HEK293 (cell line): ENCODE measurements around the gene SLF2.

Experiments used
- CTCF ChIA-PET: fragments of 350-600 bp; formaldehyde crosslinking; extraction: SDS; loops from one replicate; lab custom pipeline; 2021; ENCODE audit warnings: antibody characterized with exemption; lab: Yijun Ruan, JAX
- POLR2A ChIA-PET: fragments of 300-600 bp; formaldehyde crosslinking; extraction: SDS; loops from one replicate; lab custom pipeline; 2020; ENCODE audit warnings: antibody characterized with exemption, inconsistent platforms; lab: Yijun Ruan, JAX
- H3K27ac ChIP-seq: fragments of 200-500 bp; sonication (Bioruptor generic); 2 replicates; pipeline ENCODE4 v1.5.1; 2014; ENCODE audit warnings: low read depth, low read length, control low read depth, inconsistent platforms; ENCODE audit errors: extremely low read depth
- H3K36me3 ChIP-seq, 2 experiments: fragments of 200-500 bp in 1 of 2; sonication (Bioruptor generic) in 1 of 2; 1 replicate in 1 of 2; 2 replicates in 1 of 2; pipeline ENCODE4 v1.5.1; 2014 to 2017; ENCODE audit warnings: inconsistent platforms in 2 of 2, low read length in 2 of 2; ENCODE audit not compliant: control insufficient read depth in 2 of 2, insufficient read depth in 1 of 2
- H3K4me1 ChIP-seq: fragments of 200-500 bp; sonication (Bioruptor generic); 2 replicates; pipeline ENCODE4 v1.5.1; 2014; ENCODE audit warnings: mild to moderate bottlenecking, low read length, inconsistent platforms; ENCODE audit not compliant: control insufficient read depth, insufficient read depth
- H3K4me3 ChIP-seq: 2 replicates; pipeline ENCODE4 v1.5.1; 2011; ENCODE audit warnings: low read depth, mild to moderate bottlenecking, control low read depth, low read length, moderate library complexity
- H3K9me3 ChIP-seq: fragments of 200-500 bp; sonication (Bioruptor generic); 2 replicates; pipeline ENCODE4 v1.5.1; 2014; ENCODE audit warnings: low read depth, low read length, inconsistent platforms; ENCODE audit not compliant: control insufficient read depth, insufficient read depth
- GLI2 ChIP-seq: fragments of 450-650 bp; formaldehyde crosslinking; IDR thresholded peaks from 2 replicates; pipeline ENCODE4; 2017; ENCODE audit warnings: missing biosample characterization, missing genetic modification characterization, low read depth, borderline replicate concordance
- GLIS1 ChIP-seq: fragments of 450-650 bp; formaldehyde crosslinking; IDR thresholded peaks from 2 replicates; pipeline ENCODE4 v1.5.1; 2016; ENCODE audit warnings: missing biosample characterization, missing genetic modification characterization
- TRIM28 ChIP-seq: IDR thresholded peaks from 2 replicates; pipeline ENCODE4 v1.6.1; 2011; ENCODE audit warnings: low read length, control low read depth, borderline replicate concordance
- ZNF121 ChIP-seq: fragments of 450-650 bp; formaldehyde crosslinking; IDR thresholded peaks from 2 replicates; pipeline ENCODE4 v1.5.1; 2016; ENCODE audit warnings: missing biosample characterization, missing genetic modification characterization
- ZNF2 ChIP-seq: fragments of 450-650 bp; formaldehyde crosslinking; IDR thresholded peaks from 2 replicates; pipeline ENCODE4 v1.5.1; 2016; ENCODE audit warnings: missing biosample characterization, missing genetic modification characterization
- ZNF843 ChIP-seq: fragments of 450-650 bp; formaldehyde crosslinking; IDR thresholded peaks from 2 replicates; pipeline ENCODE4 v1.5.1; 2016; ENCODE audit warnings: missing biosample characterization, missing genetic modification characterization
- TF ChIP-seq, protein P1 (sequence below): fragments of 450-650 bp; formaldehyde crosslinking; IDR thresholded peaks from 2 replicates; pipeline ENCODE4 v1.5.1; 2017; ENCODE audit warnings: missing biosample characterization, missing genetic modification characterization
- TF ChIP-seq, protein P2 (sequence below): fragments of 450-650 bp; formaldehyde crosslinking; IDR thresholded peaks from 2 replicates; pipeline ENCODE4 v1.5.1; 2017; ENCODE audit warnings: missing biosample characterization, missing genetic modification characterization
- TF ChIP-seq, protein P3 (sequence below): fragments of 450-650 bp; formaldehyde crosslinking; IDR thresholded peaks from 2 replicates; pipeline ENCODE4 v1.5.1; 2016; ENCODE audit warnings: missing biosample characterization, missing genetic modification characterization
- TF ChIP-seq, protein P4 (sequence below): fragments of 450-650 bp; formaldehyde crosslinking; IDR thresholded peaks from 2 replicates; pipeline ENCODE4 v1.5.1; 2017; ENCODE audit warnings: missing biosample characterization, mild to moderate bottlenecking, missing genetic modification characterization, moderate library complexity

SLF2 gene

DNA sequence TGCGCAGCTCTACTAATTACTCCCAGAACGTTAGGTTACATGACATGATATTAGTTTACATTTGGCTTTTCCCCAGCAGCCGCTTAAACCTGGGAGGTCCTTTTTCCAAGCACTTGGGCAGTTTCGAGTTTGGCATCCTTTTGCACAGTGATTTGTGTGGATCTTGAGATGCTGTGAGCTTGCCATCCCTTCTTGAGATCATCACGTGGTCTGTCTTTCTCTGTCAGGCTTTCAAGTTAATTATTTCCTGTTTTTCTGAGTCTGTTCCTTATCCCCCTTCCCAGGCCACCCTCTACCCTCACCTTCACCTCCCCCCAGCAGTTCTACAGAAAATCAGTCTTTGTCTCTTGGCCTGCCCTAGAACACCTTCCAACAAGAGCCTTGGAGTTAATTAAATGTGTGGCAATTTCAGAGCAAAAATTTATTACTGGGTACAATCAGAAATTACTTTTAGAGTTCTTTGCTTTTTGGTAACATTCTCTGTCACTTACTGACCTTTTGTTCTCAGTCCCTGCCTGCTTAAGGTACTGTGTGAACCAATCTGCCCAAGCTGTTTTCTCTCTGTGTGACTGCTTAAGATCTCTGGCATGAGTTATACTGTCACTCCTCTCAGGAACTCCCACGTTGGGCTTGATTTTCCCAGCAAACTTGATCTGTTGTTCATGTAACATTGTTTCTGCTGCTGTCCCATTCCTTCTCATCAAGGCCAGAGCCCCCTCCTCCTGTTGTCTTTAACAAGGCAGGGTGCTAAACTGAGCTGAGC is 3.1 kb upstream of the SLF2 start:
- H3K9me3 ChIP-seq = no peaks in the 10 kb centered on the region
- H3K27ac ChIP-seq = no peak overlapping the region
- TF ChIP-seq TRIM28 = 0 out of 2 replicates have a peak, but pooled peaks have one; percentile 30
- TF ChIP-seq ZNF843 (tag by site-specific recombination) = no peak
- TF ChIP-seq, protein P1, sequence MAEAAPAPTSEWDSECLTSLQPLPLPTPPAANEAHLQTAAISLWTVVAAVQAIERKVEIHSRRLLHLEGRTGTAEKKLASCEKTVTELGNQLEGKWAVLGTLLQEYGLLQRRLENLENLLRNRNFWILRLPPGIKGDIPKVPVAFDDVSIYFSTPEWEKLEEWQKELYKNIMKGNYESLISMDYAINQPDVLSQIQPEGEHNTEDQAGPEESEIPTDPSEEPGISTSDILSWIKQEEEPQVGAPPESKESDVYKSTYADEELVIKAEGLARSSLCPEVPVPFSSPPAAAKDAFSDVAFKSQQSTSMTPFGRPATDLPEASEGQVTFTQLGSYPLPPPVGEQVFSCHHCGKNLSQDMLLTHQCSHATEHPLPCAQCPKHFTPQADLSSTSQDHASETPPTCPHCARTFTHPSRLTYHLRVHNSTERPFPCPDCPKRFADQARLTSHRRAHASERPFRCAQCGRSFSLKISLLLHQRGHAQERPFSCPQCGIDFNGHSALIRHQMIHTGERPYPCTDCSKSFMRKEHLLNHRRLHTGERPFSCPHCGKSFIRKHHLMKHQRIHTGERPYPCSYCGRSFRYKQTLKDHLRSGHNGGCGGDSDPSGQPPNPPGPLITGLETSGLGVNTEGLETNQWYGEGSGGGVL (tag by site-specific recombination) = peak; percentile 64
- peak; percentile 83 for TF ChIP-seq GLIS1 (tag by site-specific recombination)
- no peak for TF ChIP-seq GLI2
- TF ChIP-seq, protein P2, sequence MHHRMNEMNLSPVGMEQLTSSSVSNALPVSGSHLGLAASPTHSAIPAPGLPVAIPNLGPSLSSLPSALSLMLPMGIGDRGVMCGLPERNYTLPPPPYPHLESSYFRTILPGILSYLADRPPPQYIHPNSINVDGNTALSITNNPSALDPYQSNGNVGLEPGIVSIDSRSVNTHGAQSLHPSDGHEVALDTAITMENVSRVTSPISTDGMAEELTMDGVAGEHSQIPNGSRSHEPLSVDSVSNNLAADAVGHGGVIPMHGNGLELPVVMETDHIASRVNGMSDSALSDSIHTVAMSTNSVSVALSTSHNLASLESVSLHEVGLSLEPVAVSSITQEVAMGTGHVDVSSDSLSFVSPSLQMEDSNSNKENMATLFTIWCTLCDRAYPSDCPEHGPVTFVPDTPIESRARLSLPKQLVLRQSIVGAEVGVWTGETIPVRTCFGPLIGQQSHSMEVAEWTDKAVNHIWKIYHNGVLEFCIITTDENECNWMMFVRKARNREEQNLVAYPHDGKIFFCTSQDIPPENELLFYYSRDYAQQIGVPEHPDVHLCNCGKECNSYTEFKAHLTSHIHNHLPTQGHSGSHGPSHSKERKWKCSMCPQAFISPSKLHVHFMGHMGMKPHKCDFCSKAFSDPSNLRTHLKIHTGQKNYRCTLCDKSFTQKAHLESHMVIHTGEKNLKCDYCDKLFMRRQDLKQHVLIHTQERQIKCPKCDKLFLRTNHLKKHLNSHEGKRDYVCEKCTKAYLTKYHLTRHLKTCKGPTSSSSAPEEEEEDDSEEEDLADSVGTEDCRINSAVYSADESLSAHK = peak; percentile 65; the same call in 1 of the 2 replicates
- TF ChIP-seq, protein P3, sequence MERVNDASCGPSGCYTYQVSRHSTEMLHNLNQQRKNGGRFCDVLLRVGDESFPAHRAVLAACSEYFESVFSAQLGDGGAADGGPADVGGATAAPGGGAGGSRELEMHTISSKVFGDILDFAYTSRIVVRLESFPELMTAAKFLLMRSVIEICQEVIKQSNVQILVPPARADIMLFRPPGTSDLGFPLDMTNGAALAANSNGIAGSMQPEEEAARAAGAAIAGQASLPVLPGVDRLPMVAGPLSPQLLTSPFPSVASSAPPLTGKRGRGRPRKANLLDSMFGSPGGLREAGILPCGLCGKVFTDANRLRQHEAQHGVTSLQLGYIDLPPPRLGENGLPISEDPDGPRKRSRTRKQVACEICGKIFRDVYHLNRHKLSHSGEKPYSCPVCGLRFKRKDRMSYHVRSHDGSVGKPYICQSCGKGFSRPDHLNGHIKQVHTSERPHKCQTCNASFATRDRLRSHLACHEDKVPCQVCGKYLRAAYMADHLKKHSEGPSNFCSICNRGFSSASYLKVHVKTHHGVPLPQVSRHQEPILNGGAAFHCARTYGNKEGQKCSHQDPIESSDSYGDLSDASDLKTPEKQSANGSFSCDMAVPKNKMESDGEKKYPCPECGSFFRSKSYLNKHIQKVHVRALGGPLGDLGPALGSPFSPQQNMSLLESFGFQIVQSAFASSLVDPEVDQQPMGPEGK = peak; percentile 11; the same call in 1 of the 2 replicates
- TF ChIP-seq, protein P4, sequence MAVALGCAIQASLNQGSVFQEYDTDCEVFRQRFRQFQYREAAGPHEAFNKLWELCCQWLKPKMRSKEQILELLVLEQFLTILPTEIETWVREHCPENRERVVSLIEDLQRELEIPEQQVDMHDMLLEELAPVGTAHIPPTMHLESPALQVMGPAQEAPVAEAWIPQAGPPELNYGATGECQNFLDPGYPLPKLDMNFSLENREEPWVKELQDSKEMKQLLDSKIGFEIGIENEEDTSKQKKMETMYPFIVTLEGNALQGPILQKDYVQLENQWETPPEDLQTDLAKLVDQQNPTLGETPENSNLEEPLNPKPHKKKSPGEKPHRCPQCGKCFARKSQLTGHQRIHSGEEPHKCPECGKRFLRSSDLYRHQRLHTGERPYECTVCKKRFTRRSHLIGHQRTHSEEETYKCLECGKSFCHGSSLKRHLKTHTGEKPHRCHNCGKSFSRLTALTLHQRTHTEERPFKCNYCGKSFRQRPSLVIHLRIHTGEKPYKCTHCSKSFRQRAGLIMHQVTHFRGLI (tag by site-specific recombination) = 0 out of 2 replicates have a peak, but pooled peaks have one; percentile 19
- CTCF ChIA-PET = interaction anchor here (1.2 to 1.3 kb wide), 2 partner anchors 89 to 104 kb away, joined by 3 read pairs; no protein-coding TSS in a partner anchor
- POLR2A ChIA-PET = interaction anchor here (0.6 kb wide), 1 partner anchor 298 kb away, joined by 4 read pairs; no protein-coding TSS in a partner anchor
- peaks cover 0 to 9% of the 10 kb centered on the region in 2 experiments; a peak in 1 of 3 replicates for H3K36me3 ChIP-seq
- no peak overlapping the region for H3K4me3 ChIP-seq
- peaks cover 10% of the 10 kb centered on the region; the same call in 1 of the 2 replicates for H3K4me1 ChIP-seq

DNA sequence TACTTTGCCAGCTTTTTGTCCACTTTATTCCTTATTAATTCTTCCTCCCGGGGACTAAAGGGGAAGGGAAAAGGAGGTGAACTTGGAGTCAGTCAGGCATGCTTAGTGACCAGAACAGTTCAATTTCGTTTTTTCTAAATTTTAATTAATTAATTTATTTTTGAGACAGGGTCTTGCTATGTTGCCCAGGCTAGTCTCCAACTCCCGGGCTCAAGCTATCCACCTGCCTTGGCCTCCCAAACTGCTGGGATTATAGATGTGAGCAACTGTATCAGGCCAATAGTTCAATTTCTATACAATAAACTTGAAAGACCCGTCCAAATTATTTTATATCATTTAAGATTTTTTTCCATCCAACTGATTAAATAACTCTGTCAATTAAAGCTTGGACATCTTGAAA is 1.3 kb upstream of the SLF2 start:
- no peak overlapping the region for H3K27ac ChIP-seq
- H3K36me3 ChIP-seq = peaks cover 9 to 21% of the 10 kb centered on the region in 2 experiments; a peak in 2 of 3 replicates
- CTCF ChIA-PET = interaction anchor here (0.5 to 1.7 kb wide), 4 partner anchors 26 to 349 kb away, joined by 3 to 4 read pairs (median 4); no protein-coding TSS in a partner anchor
- H3K9me3 ChIP-seq = no peaks in the 10 kb centered on the region
- no peak overlapping the region for H3K4me3 ChIP-seq
- POLR2A ChIA-PET = interaction anchor here (1.3 kb wide), 1 partner anchor 349 kb away, joined by 3 read pairs; no protein-coding TSS in a partner anchor
- peaks cover 10% of the 10 kb centered on the region; the same call in 1 of the 2 replicates for H3K4me1 ChIP-seq
- TF ChIP-seq ZNF121 (tag by site-specific recombination) = peak; percentile 53; the same call in 1 of the 2 replicates
- no peak for TF ChIP-seq ZNF2
